ENCODE measurements around the gene COBL. TPM values are rescaled to one million over a fixed set of nuclear protein-coding genes. Genes with fewer than 3 reads are reported as not detected.

Gene COBL
- 1.4 and 4.2 TPM in 2 replicates for total RNA-seq

GRCh38 chr7:51316666-51317581, at the start of gene COBL:
Gene COBL, minus strand, starts transcription at chr7:51316809. Its CDS starts 176 bp downstream, at chr7:51316633.
- DNase-seq (ENCODE audit: low read depth), result no peak

DNA sequence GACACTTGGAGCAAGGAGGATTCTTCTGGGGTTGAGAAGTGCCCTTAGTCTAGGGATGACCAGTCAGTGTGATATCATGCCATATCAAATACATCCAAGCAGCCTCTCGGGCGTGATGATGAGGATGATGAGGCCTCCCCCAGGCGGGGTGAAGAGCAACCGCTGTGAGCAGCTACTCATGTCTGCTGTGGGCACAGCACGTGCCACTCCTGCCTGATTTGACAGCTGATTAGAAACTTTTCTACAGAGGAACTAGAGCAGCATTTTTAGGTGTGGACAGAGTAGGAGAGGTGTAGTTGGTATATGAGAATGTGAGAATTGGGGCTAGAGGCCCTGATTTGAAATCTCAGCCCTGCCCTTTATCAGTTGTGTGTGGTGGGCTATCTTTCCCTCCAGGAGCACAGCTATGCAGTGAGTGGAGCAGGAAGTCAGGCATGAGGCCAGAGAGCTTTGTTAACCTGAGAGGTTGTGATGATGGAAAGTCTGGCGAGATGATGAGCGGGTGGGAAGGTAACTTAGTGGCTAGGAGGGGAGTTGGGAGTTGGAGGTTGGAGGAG, 49.6 kb upstream of the COBL start:
- DNase-seq (ENCODE audit: low read depth), result no peak

GRCh38 chr7:51357821-51358220, 41.2 kb upstream of the COBL start:
- DNase-seq (ENCODE audit: low read depth), result no peak

DNA sequence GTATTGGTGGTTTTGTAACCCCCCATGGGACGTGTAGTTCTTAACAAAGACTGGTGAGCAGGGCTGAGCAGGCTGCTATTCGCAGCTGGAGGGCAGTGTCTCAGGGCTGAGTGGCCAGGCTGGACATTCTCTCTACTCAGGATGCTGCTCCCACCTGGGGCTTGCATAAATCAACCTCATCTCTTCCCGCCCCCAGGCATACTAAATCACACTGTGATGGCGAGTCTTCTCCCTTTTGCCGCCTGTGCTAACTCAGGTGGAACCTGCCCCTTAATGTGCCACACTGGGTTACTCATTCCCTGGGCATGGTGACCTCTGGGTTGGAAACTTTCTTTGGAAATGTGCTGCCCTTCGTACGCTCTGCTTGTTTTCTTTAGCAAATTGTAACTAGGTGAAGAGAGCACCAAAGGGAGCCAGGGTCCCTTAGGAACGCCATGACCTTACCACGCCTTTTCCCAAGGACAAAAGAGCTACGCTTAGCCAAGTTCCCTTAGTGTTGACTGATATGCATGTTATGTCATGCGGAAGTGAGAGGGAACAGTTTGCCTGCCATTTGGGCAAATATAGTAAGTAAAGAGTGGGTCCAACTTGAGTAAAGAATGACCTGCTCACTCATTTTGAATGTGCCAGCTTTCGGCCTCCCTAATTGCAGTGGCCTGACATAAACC, 40.4 kb upstream of the COBL start:
- peak; percentile 71 for DNase-seq (ENCODE audit: low read depth)

DNA sequence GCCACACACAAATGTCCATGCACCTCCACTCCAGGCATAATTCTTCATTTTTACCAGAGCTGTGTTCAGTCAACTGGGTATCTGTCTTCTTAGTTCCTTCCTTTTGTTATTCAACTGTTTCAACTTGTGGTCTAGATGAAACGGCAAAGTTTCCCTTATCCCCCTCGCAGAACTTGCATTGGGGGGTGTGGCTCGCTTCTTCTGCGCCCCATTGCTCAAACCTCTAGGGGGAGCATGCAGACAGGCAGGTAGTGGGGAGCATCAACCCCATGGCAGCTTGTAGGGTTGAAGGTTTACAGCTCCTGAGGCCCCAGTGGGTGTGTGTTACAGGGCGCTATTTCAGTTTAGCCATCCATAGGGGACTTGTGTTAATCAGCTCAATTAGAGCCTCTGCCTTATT, 38.3 kb upstream of the COBL start:
- no peak for DNase-seq (ENCODE audit: low read depth)

DNA sequence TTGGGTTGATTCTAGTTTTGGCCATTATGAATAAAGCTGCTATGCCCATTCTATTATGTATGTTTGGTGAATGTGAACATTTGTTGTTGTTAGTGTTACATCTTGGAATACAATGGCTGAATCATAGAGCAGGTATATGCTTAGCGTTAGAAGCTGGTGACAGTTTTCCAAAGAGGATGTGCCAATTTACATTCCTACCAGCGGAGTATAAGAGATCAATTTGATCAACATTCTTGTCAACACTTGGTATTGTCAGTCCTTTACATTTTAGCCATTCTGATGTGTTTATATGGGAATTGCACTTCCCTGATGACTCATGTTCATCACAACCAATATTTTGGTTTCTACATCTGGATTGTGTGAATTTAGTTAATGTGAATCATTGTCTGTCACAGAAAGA, 37.8 kb upstream of the COBL start:
- DNase-seq (ENCODE audit: low read depth), result no peak

- DNase-seq (ENCODE audit: low read depth), result no peak
These were observed 35.8 kb upstream of the COBL start for GRCh38 chr7:51352174-51353100.

DNA sequence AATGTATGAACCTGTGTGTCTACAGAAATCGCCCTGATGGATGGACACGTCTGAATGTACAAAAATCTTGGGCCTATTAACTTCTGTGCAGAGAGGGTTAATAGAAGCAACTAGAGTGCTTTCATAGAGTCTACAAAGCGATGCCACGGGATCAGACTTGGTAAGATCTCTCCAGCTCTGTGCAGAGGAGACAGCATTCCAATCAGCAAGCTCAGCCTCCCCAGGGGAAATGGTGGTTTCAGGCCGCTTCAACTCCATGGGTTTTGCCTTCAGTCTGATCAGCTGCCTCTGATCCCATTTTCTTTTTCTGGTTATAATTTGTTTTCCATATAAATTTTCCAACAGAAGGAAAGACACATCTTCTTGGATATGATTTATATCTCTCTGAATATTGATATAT, 35.1 kb upstream of the COBL start:
- DNase-seq (ENCODE audit: low read depth), result no peak

GRCh38 chr7:51350546-51350896, 33.9 kb upstream of the COBL start:
- no peak for DNase-seq (ENCODE audit: low read depth)

DNA sequence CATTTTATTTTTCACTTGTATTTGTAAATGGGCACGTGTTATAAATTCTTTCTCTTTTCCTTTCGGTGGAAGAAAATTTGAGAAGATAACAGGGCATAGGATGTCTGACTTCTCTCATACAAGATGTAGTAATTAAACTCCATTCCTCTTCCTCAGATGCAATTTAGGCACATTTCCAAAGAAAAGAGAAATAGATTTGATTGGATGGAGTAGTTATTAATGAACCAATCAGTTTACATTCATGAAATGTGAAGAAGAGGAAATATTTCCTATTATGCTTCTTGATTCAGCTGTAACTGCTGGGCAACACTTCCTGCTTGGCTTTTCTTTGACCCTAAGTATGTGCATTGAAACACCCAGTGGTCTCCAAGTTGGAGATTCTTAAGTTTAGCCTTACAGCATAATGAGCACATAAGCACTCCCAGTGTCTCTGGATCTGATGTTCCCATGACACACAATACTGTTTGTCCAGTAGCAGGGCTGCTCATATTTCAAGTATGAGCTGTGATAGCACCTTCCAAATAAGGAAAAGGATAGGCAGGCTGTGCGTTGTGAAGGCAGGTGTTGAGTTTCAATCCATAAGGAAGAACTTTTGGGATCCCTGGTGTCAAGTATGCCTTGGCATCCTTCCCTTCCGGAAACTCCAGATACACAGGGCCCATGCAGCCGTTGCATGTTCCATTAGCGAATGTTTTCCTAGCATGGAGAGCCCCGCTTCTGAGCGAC, 33.4 kb upstream of the COBL start:
- peak; percentile 30 for DNase-seq (ENCODE audit: low read depth)

DNA sequence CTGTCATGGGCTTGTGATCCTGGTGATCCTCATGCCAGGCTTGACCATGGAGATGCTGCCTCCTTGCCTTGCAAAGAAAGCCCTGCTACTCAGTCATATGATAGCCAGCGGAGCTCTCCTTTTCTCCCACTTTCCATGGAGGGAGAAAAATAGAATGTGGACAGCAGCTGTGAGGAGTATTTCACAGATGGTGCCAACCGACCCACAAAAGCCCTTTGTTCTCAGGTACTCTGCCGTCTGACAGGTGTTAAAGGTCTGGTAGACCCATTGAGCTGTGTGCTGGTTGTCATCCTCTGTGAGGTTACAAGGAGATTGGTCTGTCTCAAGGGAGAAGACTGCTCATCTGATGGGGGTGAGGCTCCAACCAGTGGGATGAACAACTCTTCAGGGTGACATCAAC, 29.5 kb upstream of the COBL start:
- no peak for DNase-seq (ENCODE audit: low read depth)

- DNase-seq (ENCODE audit: low read depth), result no peak
These were observed 28.0 kb upstream of the COBL start for GRCh38 chr7:51344406-51345138.

DNA sequence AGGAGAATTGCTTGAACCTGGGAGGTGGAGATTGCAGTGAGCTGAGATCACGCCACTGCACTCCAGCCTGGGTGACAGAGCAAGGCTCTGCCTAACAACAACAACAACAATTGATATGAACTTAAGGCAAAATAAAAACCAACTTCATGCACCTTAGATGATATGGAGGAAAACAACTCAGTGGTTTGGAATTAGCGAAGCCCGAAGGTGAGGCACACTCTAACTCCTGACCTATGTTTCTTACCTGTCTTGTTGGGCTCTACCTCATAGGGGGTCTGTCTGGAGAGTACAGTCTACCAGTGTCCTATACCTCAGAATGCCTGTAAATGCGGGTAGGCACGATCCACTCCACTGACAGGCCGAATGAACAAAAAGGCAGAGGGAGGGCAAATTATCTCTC, 24.3 kb upstream of the COBL start:
- DNase-seq (ENCODE audit: low read depth), result no peak

DNA sequence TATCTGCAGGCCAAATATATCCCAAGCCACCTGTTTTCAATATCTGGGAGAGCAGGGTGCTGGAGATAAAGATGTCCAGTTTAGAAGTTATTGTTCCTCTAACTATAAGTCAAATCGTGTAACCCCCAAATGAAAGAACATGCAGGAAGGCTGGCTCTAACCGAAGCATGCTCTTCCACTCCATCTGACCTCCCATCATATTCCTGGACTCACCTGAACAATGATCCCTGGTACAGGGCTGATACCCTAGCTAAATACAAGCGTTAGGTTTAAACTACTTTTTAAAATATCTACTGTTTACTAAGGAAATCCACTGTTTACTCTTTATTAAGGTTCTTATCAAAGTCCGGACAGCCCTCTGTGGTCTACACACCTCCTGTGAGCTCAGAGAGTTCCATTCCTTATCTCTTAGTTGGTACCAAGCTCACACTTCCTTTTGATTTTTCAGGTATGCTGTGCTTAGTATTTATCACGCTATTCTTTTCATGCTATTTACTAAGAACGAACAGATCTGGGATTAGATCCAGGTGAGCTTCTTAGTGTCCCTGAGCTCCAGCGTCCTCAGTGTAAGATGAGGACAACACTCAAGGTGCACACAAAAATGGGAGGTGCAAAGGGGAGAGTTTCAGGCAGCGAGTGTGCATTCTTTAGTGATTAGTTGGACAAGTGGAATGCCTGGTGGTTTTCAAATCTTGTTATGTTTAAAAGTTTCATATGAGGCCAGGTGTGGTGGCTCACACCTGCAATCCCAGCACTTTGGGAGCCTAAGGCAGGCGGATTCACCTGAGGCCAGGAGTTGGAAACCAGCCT, 23.6 kb upstream of the COBL start:
- DNase-seq (ENCODE audit: low read depth), result no peak

DNA sequence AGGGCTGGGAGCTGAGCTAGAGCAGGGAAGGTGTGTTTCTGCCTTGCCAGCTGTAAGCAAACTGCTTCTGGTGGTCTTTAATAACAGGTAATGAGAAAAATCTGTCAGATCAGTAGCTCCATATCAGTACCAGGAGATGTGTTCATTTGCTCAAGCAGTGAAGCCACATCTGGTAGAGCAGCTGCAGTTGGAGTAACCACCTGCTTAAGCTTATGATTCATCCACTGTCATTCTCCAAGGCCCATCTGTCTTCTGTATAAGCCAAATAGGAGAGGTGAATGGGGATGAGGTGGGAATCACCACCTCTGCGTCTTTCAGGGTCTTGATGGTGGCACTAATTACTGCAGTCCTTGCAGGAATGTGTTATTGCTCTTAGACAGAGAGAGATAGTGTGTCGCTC, 18.4 kb upstream of the COBL start:
- DNase-seq (ENCODE audit: low read depth), result no peak

DNA sequence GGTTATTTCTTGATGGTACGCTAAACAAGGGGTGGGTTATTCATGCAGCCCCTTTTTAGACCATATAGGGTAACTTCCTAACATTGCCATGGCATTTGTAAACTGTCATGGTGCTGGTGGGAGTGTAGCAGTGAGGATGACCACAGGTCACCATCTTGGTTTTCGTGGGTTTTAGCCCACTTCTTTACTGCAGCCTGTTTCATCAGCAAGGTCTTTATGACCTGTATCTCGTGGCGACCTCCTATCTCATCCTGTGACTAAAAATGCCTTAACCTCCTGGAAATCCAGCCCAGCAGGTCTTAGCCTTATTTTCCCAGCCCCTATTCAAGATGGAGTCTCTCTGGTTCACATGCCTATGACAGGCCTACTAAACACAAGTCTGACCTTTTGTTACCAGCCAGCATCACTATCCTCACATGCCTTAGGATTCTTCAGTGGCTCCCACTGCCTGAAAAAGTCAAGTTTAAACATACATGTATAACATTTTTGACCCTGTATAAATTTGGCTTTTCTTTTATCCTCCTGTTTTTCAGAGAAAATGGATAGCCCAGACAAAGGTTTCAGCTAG, 13.2 kb upstream of the COBL start:
- no peak for DNase-seq (ENCODE audit: low read depth)

DNA sequence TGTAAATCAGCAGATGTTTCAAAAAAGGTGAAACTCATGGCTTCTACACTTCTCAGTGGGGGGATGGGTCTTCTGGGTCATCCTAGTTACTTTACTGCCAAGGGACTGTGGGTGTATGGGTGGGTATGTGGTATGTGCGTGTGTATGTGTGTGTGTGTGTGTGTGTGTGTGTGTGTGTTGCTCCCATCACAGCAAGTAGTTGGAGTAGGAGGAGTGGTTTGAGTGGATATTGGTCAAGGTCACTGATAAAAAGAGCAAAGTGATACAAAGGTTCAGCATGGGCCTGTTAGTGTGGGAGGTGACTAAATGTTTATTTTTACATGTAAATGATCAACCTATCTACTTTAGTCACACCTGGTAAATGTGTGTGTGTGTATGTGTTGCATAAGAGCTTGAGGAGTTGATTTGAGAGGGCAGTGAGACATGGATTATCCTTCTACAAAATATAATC, 11.8 kb upstream of the COBL start:
- peak; percentile 80 for DNase-seq (ENCODE audit: low read depth)

- no peak for DNase-seq (ENCODE audit: low read depth)
These were observed 10.7 kb upstream of the COBL start for GRCh38 chr7:51327287-51327717.

- no peak for DNase-seq (ENCODE audit: low read depth)
These were observed 10.2 kb upstream of the COBL start for GRCh38 chr7:51326656-51327286.
